Prostate gland (tissue), 2 donors: Measurements from ENCODE around the gene EIF4G1.

Experiments used
- CTCF ChIP-seq, 4 experiments: fragments of 200-600 bp in 2 of 4; fragments of 450-650 bp in 2 of 4; sonication (generic) in 2 of 4; IDR thresholded peaks; 1 replicate in 3 of 4; 2 replicates in 1 of 4; pipeline ENCODE4 v1.5.1; 2016 to 2019; ENCODE audit warnings: antibody characterized with exemption in 4 of 4, mild to moderate bottlenecking in 2 of 4, moderate library complexity in 2 of 4
- POLR2A ChIP-seq: fragments of 450-650 bp; IDR thresholded peaks from one replicate; pipeline ENCODE4 v1.6.1; 2016; ENCODE audit warnings: antibody characterized with exemption, mild to moderate bottlenecking

GRCh38 chr3:184384342-184384741 is 69.9 kb downstream of the EIF4G1 start:
- TF ChIP-seq CTCF (IDR thresholded peaks at IDR 0.05) (no peak), POLR2A (no peak)
